K562 (cell line): Measurements from ENCODE around the gene TRMT112. TPM values are rescaled to one million over a fixed set of nuclear protein-coding genes. Genes with fewer than 3 reads are reported as not detected.

Experiments used
- ARID2 ChIP-seq: fragments of 450-650 bp; IDR thresholded peaks from 2 replicates; pipeline ENCODE4 v1.6.1; 2017; ENCODE audit warnings: antibody characterized with exemption, mild to moderate bottlenecking
- CXXC5 ChIP-seq: fragments of 250-450 bp; sonication (Bioruptor Pico); IDR thresholded peaks from 2 replicates; pipeline ENCODE4 v1.8.0; 2022; ENCODE audit warnings: inconsistent platforms, mild to moderate bottlenecking, moderate library complexity
- ID3 ChIP-seq, 2 experiments: fragments of 250-450 bp in 1 of 2; fragments of 450-650 bp in 1 of 2; sonication (Bioruptor Pico) in 1 of 2; IDR thresholded peaks; 2 replicates each; pipeline versions ENCODE4 v1.6.1 to v1.8.0; 2016 to 2021; ENCODE audit warnings: mild to moderate bottlenecking in 2 of 2, moderate library complexity in 2 of 2, missing compliant biosample characterization in 1 of 2, missing genetic modification characterization in 1 of 2
- KLF16 ChIP-seq: IDR thresholded peaks from 2 replicates; pipeline ENCODE4 v1.6.1; 2016; ENCODE audit warnings: antibody characterized with exemption
- NR4A1 ChIP-seq, 2 experiments: fragments of 250-450 bp in 1 of 2; fragments of 450-650 bp in 1 of 2; sonication (Bioruptor Pico) in 1 of 2; IDR thresholded peaks; 2 replicates each; pipeline versions ENCODE4 v1.4.0 to v1.6.1; 2016 to 2020; ENCODE audit warnings: mild to moderate bottlenecking in 2 of 2, missing compliant biosample characterization in 1 of 2, missing genetic modification characterization in 1 of 2, moderate library complexity in 1 of 2
- NUFIP1 ChIP-seq: fragments of 450-650 bp; IDR thresholded peaks from 2 replicates; pipeline ENCODE4 v1.6.1; 2018; ENCODE audit not compliant: partially characterized antibody
- RAD51 ChIP-seq: fragments of 450-650 bp; IDR thresholded peaks from 2 replicates; pipeline ENCODE4 v1.7.1; 2016; ENCODE audit warnings: low read depth, mild to moderate bottlenecking, borderline replicate concordance
- ZC3H8 ChIP-seq: fragments of 450-650 bp; IDR thresholded peaks from 2 replicates; pipeline ENCODE4 v1.6.1; 2017
- ZNF77 ChIP-seq: fragments of 250-450 bp; sonication (Bioruptor Pico); IDR thresholded peaks from 2 replicates; pipeline ENCODE4 v1.5.0; 2020
- polyA plus RNA-seq, 8 experiments: library from polyadenylated mRNA; depleted of rRNA in 4 of 8; stranded (reverse) in 5 of 8; unstranded in 3 of 8; fragments of >200 nt; fragmentation: Nextera tagmentation in 2 of 8; fragmentation: Illumina TruSeq in 1 of 8; extraction: Ambion mirVana in 2 of 8; extraction: Trizol in 1 of 8; gene quantifications; 2 replicates each; pipeline versions ENCODE4 v1.2.1 to v1.2.3, GENCODE V29; 2011 to 2014; ENCODE audit warnings: inconsistent platforms in 1 of 8, missing spikeins in 1 of 8
- total RNA-seq, 7 experiments: library from RNA; depleted of rRNA in 6 of 7; stranded (reverse); fragments of >200 nt in 6 of 7; fragmentation: Illumina TruSeq in 2 of 7; extraction: Trizol in 2 of 7; gene quantifications; 2 replicates each; pipeline versions ENCODE4 v1.2.1 to v1.2.3, GENCODE V29; 2011 to 2021; ENCODE audit warnings: low replicate concordance in 1 of 7
- TF ChIP-seq, protein P1 (sequence below): fragments of 450-650 bp; IDR thresholded peaks from 2 replicates; pipeline ENCODE4 v1.6.1; 2016; ENCODE audit warnings: mild to moderate bottlenecking, moderate library complexity
- TF ChIP-seq, protein P2 (sequence below), 2 experiments: fragments of 450-650 bp; IDR thresholded peaks; 2 replicates each; pipeline ENCODE4 v1.6.1; 2016

The TRMT112 gene
- total and polyA plus RNA-seq, 9 of the 15 experiments (the other 6 are each of a cell fraction or from before 2014, with no cell fraction given) = 162 to 444 (median 300) TPM

- TF ChIP-seq, protein P1, sequence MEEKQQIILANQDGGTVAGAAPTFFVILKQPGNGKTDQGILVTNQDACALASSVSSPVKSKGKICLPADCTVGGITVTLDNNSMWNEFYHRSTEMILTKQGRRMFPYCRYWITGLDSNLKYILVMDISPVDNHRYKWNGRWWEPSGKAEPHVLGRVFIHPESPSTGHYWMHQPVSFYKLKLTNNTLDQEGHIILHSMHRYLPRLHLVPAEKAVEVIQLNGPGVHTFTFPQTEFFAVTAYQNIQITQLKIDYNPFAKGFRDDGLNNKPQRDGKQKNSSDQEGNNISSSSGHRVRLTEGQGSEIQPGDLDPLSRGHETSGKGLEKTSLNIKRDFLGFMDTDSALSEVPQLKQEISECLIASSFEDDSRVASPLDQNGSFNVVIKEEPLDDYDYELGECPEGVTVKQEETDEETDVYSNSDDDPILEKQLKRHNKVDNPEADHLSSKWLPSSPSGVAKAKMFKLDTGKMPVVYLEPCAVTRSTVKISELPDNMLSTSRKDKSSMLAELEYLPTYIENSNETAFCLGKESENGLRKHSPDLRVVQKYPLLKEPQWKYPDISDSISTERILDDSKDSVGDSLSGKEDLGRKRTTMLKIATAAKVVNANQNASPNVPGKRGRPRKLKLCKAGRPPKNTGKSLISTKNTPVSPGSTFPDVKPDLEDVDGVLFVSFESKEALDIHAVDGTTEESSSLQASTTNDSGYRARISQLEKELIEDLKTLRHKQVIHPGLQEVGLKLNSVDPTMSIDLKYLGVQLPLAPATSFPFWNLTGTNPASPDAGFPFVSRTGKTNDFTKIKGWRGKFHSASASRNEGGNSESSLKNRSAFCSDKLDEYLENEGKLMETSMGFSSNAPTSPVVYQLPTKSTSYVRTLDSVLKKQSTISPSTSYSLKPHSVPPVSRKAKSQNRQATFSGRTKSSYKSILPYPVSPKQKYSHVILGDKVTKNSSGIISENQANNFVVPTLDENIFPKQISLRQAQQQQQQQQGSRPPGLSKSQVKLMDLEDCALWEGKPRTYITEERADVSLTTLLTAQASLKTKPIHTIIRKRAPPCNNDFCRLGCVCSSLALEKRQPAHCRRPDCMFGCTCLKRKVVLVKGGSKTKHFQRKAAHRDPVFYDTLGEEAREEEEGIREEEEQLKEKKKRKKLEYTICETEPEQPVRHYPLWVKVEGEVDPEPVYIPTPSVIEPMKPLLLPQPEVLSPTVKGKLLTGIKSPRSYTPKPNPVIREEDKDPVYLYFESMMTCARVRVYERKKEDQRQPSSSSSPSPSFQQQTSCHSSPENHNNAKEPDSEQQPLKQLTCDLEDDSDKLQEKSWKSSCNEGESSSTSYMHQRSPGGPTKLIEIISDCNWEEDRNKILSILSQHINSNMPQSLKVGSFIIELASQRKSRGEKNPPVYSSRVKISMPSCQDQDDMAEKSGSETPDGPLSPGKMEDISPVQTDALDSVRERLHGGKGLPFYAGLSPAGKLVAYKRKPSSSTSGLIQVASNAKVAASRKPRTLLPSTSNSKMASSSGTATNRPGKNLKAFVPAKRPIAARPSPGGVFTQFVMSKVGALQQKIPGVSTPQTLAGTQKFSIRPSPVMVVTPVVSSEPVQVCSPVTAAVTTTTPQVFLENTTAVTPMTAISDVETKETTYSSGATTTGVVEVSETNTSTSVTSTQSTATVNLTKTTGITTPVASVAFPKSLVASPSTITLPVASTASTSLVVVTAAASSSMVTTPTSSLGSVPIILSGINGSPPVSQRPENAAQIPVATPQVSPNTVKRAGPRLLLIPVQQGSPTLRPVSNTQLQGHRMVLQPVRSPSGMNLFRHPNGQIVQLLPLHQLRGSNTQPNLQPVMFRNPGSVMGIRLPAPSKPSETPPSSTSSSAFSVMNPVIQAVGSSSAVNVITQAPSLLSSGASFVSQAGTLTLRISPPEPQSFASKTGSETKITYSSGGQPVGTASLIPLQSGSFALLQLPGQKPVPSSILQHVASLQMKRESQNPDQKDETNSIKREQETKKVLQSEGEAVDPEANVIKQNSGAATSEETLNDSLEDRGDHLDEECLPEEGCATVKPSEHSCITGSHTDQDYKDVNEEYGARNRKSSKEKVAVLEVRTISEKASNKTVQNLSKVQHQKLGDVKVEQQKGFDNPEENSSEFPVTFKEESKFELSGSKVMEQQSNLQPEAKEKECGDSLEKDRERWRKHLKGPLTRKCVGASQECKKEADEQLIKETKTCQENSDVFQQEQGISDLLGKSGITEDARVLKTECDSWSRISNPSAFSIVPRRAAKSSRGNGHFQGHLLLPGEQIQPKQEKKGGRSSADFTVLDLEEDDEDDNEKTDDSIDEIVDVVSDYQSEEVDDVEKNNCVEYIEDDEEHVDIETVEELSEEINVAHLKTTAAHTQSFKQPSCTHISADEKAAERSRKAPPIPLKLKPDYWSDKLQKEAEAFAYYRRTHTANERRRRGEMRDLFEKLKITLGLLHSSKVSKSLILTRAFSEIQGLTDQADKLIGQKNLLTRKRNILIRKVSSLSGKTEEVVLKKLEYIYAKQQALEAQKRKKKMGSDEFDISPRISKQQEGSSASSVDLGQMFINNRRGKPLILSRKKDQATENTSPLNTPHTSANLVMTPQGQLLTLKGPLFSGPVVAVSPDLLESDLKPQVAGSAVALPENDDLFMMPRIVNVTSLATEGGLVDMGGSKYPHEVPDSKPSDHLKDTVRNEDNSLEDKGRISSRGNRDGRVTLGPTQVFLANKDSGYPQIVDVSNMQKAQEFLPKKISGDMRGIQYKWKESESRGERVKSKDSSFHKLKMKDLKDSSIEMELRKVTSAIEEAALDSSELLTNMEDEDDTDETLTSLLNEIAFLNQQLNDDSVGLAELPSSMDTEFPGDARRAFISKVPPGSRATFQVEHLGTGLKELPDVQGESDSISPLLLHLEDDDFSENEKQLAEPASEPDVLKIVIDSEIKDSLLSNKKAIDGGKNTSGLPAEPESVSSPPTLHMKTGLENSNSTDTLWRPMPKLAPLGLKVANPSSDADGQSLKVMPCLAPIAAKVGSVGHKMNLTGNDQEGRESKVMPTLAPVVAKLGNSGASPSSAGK = 0 out of 2 replicates have a peak, but pooled peaks have one; percentile 40
- peak; percentile 12; the same call in 1 of the 2 replicates for TF ChIP-seq RAD51
- TF ChIP-seq ZNF77 (CRISPR knock-in tag) = no peak
- peak; percentile 56 for TF ChIP-seq CXXC5 (CRISPR knock-in tag)
- peak; percentile 19 for TF ChIP-seq NUFIP1
- TF ChIP-seq ZC3H8 = peak; percentile 88; the same call in 1 of the 2 replicates
- TF ChIP-seq NR4A1 (CRISPR knock-in tag; IDR thresholded peaks at IDR 0.05) = no peak
- peak; percentile 79; the same call in 1 of the 2 replicates for TF ChIP-seq NR4A1 (tag; IDR thresholded peaks at IDR 0.05)
- no peak for TF ChIP-seq ID3 (CRISPR knock-in tag; IDR thresholded peaks at IDR 0.05)
- TF ChIP-seq ID3 (tag; IDR thresholded peaks at IDR 0.05) = peak; percentile 85; the same call in 1 of the 2 replicates
- TF ChIP-seq ARID2 = 0 out of 2 replicates have a peak, but pooled peaks have one; percentile 26
- TF ChIP-seq, protein P2, sequence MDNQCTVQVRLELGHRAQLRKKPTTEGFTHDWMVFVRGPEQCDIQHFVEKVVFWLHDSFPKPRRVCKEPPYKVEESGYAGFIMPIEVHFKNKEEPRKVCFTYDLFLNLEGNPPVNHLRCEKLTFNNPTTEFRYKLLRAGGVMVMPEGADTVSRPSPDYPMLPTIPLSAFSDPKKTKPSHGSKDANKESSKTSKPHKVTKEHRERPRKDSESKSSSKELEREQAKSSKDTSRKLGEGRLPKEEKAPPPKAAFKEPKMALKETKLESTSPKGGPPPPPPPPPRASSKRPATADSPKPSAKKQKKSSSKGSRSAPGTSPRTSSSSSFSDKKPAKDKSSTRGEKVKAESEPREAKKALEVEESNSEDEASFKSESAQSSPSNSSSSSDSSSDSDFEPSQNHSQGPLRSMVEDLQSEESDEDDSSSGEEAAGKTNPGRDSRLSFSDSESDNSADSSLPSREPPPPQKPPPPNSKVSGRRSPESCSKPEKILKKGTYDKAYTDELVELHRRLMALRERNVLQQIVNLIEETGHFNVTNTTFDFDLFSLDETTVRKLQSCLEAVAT (IDR thresholded peaks at IDR 0.05) = peak; percentile 90 to 92
- no peak for TF ChIP-seq KLF16
Observed at GRCh38 chr11:64331569-64332371, 14.4 kb upstream of the TRMT112 start (continued).
